Inflammatory macrophage treated with lipopolysaccharide for 4 hours (primary cell): ENCODE results near the gene ANKRD34A.
A peak's percentile ranks its signal among the peaks of the same experiment; 100 is the strongest.

Experiments used
- DNase-seq: peaks from one replicate; pipeline ENCODE4 v3.0.0-alpha.2; 2020

ANKRD34A gene

DNA sequence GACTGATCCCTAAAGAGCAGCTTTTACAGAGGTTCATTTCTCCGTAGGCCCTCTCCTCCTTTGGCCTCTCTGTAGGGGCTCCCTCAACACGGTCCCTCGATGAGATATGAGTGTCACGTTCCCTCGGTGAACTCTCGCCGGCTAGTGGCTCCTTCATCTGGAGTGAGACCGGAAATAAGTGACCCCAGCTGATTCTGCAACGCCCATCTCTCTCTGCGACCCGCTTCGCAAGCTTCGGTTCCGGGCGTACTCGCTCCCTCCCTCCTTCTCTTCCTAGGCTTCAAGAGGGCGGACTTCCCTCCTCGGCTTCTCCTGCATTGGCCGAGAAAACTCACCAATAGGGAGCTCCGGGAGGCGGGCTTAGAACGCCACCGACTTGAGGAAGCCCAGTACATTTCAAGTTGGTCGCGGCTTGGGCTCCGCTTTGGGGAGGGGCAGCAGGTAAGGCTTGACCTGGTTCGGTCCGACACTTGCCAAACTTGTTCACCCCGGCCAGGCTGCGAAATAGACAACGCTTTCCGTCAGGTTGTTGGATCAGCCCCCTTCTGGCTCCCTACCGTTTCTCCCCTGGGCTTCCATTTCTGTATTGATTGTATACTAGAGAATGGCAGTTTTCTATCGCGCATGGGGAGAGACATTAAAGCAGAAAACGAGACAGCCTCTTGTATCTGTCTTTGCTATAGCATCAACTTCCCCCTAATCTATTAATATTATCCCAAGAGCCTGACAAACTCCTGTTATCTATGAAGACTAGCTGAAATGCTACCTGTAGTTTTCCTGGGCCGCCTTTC is at the start of gene ANKRD34A, which contains the start of gene POLR3GL:
Gene ANKRD34A (minus strand): TSS at position 248 of the 791 bp plus-strand sequence. CDS start 2,816 bp downstream, outside the sequence.
Gene POLR3GL (plus strand): TSS at position 363 of the 791 bp plus-strand sequence. CDS start 10,176 bp downstream, outside the sequence.
- DNase-seq: peak; percentile 96

DNA sequence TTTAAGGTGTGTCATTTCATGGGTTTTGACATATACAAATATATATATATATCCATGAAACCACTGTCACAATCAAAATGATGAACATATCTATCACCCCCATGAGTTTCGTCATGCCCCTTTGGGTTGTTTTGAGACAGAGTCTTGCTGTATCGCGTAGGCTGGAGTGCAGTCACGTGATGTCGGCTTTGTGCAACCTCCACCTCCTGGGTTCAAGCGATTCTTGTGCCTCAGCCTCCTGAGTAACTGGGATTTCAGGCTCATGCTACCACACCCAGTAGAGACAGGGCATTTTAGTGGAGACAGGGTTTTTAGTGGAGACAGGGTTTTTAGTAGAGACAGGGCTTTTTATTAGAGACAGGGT is 49.2 kb upstream of the ANKRD34A start:
- DNase-seq: peak; percentile 70

DNA sequence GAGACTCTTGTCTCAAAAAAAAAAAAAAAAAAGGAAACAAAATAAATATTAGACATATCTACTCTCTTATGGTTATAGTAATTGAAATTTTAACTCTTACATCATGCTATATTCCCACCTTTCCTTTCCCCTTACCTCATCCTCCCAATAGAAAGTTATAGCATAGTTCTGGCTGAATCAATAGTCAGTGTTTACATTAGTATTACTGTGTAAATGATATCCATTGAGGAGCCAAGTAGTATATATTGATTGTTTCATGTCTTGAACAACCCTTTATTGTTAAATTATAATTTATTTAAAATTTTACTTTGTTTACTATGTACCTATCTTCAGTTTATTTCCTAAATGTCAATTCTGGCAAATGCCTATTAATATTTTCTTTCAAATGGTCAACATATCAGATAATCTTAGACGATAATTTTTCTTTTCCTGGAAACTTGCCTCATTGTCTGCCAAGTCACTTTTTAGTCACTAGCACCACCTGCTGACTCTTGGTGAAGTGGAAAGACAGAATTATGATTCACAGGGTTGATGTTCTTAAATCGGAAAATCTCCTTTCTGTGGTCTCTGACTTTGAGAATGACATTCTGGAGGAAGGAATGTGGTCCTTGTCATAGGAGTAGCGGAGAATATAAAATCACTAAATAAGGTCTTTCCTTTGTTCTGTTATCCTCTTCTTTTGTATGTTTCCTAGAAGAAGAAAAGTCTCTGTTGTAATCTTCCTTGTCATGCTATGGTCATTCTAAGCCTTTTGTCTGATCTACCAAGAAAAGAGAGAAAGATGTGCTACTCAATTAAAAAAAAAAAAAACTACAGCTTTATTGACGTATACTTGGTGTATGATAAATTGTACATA is 48.6 kb upstream of the ANKRD34A start:
- peak; percentile 83 for DNase-seq

DNA sequence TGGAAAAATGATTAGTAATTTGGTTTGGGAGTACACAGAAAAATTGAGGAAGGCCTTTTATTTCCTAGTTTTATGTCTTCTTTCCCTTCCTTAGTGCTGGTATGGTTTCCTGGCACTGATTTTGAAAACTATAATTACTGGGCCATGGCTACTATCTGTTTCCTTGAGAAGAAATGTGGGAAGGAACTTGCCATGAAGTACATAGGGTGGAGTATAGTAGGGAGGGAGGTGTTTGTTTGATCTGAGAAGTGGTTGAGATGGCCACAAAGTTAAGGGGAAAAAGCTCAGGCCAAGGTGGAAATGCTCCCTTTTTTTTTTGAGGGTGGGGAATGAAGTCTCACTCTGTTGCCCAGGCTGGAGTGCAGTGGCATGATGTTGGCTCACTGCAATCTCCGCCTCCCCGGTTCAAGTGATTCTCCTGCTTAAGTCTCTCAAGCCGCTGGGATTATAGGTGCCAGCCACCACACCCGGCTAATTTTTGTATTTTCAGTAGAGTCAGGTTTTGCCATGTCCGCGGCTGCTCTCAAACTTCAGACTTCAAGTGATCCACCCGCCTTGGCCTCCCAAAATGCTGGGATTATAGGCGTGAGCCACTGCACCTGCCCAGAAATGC is 45.9 kb upstream of the ANKRD34A start:
- DNase-seq: no peak

DNA sequence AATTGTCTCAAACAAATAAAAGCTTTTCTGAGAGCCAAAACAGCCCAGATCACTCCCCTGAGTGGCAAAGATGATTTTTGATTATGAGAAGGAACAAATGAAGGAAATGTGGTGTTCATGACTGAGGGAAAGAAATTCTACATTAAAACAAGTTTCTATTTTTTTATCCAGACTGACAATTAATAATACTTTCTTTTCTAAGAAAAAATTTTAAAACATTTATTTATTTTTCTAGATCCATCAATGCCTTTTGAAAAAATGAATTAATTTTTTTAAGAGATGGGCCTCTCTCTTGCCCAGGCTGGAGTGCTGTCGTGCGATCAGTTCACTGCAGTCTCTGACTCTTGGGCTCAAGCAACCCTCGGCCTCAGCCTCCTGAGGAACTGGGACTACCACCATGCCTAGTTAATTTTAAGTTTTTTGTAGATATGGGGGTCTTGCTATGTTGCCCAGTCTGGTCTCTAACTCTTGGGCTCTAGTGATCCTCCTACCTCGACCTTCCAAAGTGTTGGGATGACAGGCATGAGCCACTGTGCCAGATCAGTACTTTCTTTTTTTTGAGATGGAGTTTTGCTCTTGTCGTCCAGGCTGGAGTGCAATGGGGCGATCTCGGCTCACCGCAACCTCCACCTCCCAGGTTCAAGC is 43.2 kb upstream of the ANKRD34A start:
- no peak for DNase-seq

DNA sequence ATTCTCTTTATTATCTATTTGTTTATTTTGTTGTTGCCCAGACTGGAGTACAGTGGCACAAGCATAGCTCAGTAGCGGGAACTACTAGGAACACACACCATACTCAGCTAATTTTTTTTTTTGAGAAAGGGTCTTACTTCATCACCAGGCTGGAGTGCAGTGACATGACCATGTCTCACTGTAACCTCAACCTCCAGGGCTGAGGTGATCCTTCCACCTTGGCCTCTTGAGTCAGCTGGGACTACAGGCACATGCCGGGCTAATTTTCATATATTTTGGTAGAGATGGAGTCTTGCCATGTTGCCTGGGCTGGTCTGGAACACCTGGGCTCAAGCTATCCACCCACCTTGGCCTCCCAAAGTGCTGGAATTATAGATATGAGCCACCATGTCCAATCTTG is 37.3 kb upstream of the ANKRD34A start:
- peak; percentile 52 for DNase-seq

DNA sequence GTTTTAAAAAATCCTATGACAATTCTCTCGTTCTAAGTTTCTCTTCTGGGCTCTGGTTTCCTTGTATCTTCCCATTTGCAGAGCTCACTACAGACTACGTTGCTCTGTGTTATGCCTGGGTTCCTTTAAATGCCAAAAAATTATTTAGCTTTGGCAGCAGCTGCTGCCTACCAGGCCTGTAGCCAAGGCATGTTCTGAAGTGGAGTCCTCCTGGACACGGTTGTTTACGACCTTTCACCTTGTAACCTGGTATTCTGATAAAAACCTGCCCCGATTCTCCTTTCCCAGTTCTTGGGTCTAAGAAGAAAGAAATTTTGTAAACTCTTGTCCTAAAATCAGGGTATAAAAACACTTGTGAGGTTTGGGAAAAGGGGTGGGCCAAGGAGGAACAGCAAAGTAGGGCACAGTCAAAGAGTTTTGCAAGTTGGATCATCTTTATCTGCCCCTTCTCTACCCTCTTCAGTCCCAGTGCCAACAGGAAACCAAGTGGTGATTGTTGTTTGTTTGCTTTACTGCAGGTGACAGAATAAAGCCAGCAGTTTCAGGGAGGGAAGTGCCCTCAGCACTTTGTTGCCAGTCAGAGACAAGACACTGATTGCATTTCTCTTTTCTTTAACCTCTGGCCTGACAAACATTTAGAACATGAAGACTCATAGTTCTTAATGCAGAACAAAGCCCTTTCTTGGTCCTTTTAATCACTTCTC is 35.1 kb upstream of the ANKRD34A start:
- peak; percentile 49 for DNase-seq

DNA sequence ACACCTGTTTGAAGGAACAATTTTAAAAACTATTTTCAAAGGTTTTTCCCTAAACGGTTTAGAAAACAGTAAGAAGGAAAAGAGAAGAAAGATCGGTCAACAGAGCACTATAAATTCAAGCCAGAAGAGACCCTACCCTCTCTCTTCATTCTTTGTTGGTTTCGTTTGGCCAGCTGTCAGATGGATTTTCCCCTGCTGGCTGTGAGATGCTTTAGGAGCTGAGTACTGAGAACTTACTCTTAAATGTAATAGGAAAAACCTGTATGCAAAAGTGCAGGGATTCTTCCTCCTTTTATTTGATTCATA is 33.3 kb upstream of the ANKRD34A start:
- DNase-seq: no peak

DNA sequence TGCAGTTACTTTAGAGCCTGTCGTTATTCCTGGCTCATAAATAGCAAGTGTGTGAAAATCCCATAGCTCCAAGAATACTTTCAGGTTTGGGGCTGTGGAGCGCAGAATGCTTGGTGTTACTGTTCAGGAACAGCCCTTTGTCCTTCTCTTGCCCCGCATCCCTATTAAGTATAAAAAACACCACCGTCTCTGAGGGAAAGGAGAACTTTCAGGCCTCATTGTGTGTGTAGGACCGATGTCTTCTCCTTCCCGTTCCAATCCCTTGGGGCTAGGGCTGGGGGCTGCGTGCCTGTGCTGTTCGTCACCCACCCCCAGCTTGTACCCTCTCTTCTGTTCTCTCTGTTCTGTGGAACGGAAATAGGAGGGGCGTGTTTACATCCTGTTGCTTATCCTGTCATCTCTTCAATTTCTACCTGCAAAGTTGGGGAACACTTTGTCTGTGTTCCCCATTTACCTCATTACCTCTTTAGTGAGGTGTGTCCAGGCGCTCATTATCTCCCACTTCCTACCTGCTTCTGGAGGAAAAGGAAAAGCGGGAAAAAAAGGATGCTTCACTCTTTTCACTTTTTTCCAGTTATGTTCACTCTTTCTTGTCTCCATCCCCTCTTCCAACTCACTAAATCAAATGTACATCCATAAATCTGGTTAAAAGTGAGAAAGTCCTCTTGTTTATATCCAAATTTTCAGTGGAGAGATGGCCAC is 32.8 kb upstream of the ANKRD34A start:
- DNase-seq: no peak

DNA sequence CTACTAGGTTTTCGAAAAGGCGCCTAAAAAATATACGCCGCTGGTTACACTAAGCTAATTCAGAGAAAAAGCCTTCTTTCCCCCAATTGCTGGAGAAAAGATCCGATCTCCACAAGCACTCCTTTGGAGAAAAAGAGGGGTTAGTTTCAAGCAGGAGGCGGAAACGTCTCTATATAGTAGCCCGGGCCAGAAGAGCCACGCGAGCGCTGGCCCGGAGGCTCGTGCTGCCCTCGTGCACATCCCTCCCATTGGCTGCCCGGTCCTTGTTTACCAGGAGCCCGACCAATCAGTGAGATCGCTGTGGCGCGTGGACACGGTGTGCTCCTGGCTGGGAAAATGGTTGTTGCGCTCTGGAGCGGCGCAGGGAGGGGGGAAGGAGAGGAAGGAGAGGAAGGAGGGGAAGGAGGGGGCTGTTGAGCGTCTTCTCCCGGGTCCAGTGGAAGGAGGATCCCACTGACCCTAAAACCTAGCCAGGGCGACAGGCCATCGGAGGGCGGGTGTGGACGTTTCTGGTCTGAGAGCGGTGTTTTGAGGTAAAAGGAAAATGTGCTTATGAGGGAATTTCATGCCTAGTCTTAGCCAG is 32.1 kb upstream of the ANKRD34A start, which contains the start of gene TXNIP:
Gene TXNIP (minus strand): TSS at position 147 of the 583 bp plus-strand sequence. CDS start 313 bp downstream, outside the sequence.
- peak; percentile 96 for DNase-seq

DNA sequence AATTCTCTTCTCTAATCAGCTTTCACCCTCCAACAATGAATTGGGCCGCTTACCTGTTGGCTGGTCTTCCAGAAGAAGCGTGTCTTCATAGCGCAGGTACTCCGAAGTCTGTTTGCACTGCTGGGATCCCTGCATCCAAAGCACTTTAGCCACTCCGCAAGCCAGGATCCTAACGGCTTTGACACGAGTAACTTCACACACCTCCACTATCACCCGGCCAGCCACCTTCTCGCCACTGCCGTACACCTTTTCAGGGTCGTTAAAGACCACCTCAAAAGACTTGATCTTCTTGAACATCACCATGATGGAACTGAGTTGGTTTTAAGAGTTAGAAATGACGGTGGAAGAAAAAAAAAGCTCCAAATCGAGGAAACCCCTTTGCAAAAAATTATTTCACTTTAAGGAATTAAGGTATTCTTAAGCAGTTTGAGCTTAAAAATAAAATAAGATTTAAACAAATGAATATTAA is 31.6 kb upstream of the ANKRD34A start:
- DNase-seq: no peak

DNA sequence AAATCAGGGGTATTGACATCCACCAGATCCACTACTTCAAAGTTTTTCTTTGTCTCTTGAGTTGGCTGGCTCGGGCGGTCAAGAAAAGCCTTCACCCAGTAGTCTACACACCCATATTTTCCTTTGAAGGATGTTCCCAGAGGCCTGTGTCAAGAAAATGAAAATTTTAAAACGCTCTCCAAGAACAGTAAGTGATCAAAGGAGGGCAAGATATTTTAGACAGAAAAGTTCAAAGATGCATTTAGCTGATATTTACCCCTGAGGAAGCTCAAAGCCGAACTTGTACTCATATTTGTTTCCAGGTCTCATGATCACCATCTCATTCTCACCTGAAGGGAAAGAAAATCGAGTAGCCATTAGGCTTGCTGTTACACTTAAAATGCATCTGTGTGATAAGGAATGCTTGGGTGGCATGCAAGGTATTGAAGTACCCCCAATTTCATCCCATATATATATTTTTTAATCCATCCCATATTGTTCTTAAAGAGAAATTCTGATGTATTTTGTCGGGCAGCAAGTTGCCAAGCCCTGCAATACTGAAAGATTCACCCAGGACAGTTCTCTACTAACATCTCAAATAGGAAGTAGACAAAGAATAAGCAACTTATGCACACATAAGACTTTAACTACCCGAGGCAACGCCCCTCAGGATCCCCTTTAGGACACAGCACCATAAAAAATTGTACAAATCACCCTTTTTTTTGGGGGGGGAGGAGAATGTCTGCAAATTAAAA is 30.9 kb upstream of the ANKRD34A start:
- DNase-seq: peak; percentile 30

DNA sequence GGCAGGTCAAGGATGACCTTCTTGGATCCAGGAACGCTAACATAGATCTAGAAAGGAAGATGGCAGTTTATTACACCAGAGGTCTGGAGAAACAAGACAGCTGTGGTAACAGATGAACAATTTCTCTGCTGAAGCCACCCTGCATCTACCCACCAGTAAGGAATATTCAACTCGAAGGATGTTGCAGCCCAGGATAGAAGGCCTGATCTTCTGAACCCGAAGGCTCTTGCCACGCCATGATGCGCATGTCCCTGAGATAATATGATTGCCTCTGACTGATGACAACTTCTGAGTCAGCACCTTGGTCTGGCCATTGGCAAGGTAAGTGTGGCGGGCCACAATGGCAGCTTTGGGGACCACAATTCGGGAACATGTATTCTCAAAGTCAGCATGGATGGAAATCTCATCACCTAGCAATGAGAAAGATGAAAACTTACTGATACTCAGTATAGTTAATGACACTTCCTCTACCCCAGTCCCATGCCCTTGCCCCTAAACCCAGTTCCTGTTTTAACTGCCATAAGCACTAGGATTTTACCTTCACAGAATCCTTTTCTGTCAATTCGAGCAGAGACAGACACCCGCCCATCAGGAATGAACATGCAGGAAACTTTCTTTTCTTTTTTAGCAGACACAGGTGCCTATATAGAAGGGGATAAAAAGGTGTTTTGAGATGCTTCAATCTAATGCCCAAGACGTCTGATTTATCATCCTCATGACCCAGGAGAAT is 30.2 kb upstream of the ANKRD34A start:
- peak; percentile 45 for DNase-seq

DNA sequence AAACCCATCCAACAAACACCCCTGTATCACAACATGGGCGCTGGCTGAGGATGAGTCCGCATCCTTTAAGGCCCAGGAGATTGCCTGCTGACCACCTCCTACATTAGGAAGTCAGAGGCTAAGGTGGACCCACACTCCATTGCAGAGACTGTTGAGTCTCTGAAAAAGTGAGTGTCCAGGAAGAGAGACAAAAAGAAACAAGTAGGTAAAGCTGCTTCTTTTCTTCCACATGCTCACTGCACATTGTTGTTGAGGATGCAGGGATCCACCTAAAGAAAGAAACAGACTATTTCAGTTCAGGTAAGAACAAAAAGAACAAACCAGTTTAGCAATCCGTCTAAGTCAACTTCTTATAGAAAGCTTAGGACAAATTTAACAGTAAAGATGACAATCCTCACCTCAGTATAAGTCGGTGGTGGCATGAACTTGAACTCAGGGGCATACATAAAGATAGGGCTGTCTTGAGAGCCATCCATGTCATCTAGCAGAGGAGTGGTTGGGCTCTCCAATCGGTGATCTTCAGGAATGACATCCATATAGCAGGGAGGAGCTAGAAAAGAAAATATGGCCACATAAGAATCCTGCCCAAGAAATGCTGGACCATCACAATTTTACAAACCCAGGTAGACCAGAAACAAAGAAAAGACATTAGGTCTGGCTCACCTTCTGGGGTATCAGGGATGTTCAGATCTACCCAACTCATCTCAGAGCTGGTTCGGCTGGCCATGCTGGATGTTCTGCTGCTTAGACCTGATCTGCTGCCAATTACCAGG is 29.4 kb upstream of the ANKRD34A start:
- peak; percentile 39 for DNase-seq

DNA sequence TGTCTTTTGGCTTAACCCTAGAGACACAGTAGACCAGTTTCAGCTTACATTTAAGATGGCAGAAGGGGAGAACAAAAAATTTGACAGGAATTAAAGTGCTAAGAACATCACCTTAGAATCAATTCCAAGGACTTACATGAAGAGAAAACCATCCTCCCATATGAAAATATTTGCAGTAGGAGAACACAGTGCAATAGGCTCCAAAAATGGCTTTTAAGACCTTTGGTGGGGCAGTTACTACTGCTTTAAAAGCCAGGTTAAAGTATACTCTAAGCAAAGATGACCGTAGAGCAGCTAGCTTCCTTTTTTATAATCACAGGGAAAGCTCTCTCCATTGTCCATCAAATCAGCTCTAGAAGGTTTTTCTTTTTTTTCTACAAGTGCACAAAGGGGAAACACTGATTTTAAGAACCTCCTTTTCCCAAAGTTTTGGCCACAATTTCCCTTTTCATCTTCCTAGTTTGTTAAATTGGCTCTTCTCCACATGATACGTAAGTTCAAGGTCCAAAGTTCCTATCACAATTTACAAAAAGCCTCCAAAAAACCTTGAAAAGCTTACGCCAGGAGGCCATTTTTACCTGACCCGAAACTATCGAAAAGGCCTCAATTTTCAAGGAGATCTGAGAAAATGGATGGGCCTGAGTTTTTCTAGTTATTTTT is 28.7 kb upstream of the ANKRD34A start:
- DNase-seq: no peak

DNA sequence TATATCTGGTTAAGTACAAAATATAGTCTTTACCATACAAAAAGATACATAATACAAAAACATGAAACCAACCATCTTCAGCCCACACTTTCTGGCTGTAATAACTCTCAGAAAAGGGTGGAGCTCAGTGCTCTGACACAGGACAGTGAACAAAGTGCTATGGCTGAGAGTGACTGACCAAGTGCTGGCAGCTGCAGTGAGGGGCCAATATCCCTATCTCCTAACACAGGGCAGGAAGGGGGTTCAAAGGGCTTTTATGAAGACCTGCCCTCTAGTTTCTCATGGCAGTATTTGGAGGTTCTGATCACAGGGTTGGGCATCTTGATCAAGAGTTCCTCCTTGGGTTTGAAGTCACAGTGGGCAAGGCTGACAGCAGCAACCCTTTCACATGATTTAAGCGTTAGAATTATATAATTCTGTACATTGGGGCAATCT is 28.1 kb upstream of the ANKRD34A start:
- DNase-seq: no peak

DNA sequence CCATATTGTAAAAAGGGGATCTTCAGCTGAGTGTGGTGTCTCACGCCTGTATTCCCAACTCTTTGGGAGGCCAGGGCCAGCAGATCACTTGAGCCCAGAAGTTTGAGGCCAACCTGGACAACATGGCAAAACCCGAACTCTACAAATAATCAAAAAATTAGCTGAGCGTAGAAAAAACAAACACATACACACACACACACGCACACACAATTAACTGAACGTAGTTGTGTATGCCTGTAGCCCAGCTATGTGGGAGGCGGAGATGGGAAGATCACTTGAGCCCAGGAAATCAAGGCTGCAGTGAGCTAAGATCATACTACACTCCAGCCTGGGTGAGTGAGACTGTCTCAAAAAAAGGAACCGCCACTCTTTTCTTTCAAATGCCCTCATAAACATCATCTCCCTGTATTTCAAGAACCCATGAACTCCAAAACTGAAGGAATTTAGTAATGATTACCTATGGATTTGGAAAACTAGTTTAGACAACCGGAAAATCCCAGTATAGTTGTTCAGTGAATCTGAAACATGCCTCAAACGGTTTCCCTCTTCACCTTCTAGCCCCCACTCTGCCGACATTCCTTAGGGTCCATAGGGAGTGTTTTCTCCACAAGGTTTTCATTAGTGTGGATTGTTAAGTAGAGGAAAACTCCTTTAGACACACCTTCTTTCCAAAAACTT is 27.5 kb upstream of the ANKRD34A start:
- peak; percentile 42 for DNase-seq
